NCI-H2107 (cell line): ENCODE data around the gene TACR2.
A peak's percentile ranks its signal among the peaks of the same experiment; 100 is the strongest.

Source experiments
- DNase-seq: peaks from one replicate; lab custom pipeline; 2025; lab: John Stamatoyannopoulos, UW

Gene TACR2

GRCh38 chr10:69403066-69403465, 13.7 kb downstream of the TACR2 start:
- no peak for DNase-seq

- DNase-seq, result no peak
These were observed 14.3 kb downstream of the TACR2 start for GRCh38 chr10:69402386-69402785.

- no peak for DNase-seq
These were observed 15.3 kb downstream of the TACR2 start for GRCh38 chr10:69401416-69401815.

GRCh38 chr10:69400936-69401335, 15.8 kb downstream of the TACR2 start:
- no peak for DNase-seq

- DNase-seq, result no peak
These were observed 18.3 kb downstream of the TACR2 start for GRCh38 chr10:69398466-69398865.

GRCh38 chr10:69397972-69398371, 18.7 kb downstream of the TACR2 start:
- DNase-seq, result no peak

GRCh38 chr10:69394020-69394419, 22.7 kb downstream of the TACR2 start:
- DNase-seq, result no peak

- DNase-seq, result peak; percentile 85
These were observed 24.2 kb downstream of the TACR2 start for GRCh38 chr10:69392481-69393000.

- DNase-seq, result no peak
These were observed 25.6 kb downstream of the TACR2 start for GRCh38 chr10:69391158-69391557.

GRCh38 chr10:69389827-69390490, 26.8 kb downstream of the TACR2 start:
- DNase-seq, result peak; percentile 37

- no peak for DNase-seq
These were observed 28.2 kb downstream of the TACR2 start for GRCh38 chr10:69388488-69388887.

GRCh38 chr10:69387500-69387899, 29.2 kb downstream of the TACR2 start:
- DNase-seq, result no peak

- no peak for DNase-seq
These were observed 31.0 kb downstream of the TACR2 start for GRCh38 chr10:69385454-69386350.

- DNase-seq, result no peak
These were observed 32.4 kb downstream of the TACR2 start for GRCh38 chr10:69384320-69384719.

GRCh38 chr10:69383558-69383957, 33.2 kb downstream of the TACR2 start:
- DNase-seq, result no peak

- DNase-seq, result no peak
These were observed 34.2 kb downstream of the TACR2 start for GRCh38 chr10:69382382-69383117.

GRCh38 chr10:69379800-69380199, 36.9 kb downstream of the TACR2 start:
- no peak for DNase-seq

GRCh38 chr10:69377933-69378332, 38.8 kb downstream of the TACR2 start:
- DNase-seq, result no peak

- no peak for DNase-seq
These were observed 39.5 kb downstream of the TACR2 start for GRCh38 chr10:69377191-69377590.

- DNase-seq, result no peak
These were observed 40.1 kb downstream of the TACR2 start for GRCh38 chr10:69376662-69377061.

- no peak for DNase-seq
These were observed 41.2 kb downstream of the TACR2 start for GRCh38 chr10:69375307-69376151.

GRCh38 chr10:69374931-69375306, 41.8 kb downstream of the TACR2 start:
- no peak for DNase-seq
